GM19468 (cell line): Measurements from ENCODE around the gene PGLYRP4.

Experiments used
- ATAC-seq: cut with Tn5 transposase; IDR thresholded peaks from one replicate; pipeline ENCODE4 v1.9.1; 2021; ENCODE audit warnings: mild to moderate bottlenecking, moderate library complexity, moderate number of reproducible peaks; ENCODE audit not compliant: unreplicated experiment; ENCODE audit errors: extremely low read depth

PGLYRP4 gene

GRCh38 chr1:153379591-153379990 is 30.9 kb upstream of the PGLYRP4 start:
- no peak for ATAC-seq

DNA sequence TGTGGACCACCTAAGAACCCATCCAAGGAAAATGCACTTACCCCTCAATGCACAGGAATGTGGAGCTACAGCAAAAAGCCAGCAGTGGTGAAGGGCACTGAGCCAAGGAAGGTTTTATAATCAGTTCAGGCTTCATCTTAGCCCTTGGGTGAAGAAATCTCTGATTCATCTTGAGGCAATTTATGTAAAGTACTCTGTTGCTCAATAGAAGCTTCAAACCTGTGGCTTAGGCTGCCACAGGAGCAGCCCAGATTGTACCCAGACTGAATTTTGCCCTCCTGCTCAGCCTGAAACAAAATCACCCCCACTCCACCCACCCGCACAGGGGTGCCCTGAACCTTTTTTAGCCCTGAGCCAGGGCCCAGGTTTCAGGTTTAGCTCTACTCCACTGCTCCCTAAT is 26.9 kb upstream of the PGLYRP4 start, which contains the start of gene S100A12:
S100A12 (minus strand) TSS at position 111 of the 400 bp plus-strand sequence. CDS start 1,029 bp downstream, outside the sequence.
- ATAC-seq = no peak

- ATAC-seq = no peak
Measured at GRCh38 chr1:153374071-153374470, 25.4 kb upstream of the PGLYRP4 start.

DNA sequence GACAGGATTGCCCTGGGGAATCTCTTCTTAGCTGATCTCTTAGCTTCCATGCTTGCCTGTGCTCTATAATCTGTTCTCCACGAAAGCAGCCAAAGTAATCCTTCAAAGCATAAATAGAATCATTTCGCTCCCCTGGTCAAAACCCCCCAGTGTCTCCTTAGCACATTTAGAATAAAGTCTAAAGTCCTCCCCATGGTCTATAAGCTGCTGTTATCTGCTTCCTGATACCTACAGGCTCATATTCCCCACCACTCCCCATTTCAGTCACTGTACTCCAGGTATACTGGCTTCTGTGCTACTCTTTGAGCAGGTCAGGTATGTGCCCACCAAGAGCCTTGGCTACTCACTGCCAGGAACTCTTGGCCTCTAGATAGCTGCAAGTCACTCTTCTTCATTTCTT is 23.9 kb upstream of the PGLYRP4 start:
- ATAC-seq = no peak

DNA sequence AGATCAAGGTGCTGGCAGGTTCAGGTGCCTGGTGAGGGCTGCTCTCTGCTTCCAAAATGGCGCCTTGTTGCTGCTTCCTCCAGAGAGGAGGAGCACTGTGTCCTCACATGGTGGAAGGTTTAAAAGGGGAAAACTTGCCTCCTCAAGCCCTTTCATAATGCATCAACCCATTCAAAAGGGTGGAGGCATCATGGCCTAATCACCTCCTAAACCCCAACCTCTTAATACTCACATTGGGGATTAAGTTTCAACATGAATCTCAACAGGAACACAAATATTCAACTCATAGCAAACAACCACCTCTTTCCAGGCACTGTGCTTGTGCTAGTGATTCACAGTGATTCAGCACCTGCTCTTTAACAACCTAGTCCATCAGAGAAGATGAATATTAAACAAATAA is 22.6 kb upstream of the PGLYRP4 start:
- ATAC-seq = no peak

GRCh38 chr1:153370146-153370545 is 21.5 kb upstream of the PGLYRP4 start:
- no peak for ATAC-seq

DNA sequence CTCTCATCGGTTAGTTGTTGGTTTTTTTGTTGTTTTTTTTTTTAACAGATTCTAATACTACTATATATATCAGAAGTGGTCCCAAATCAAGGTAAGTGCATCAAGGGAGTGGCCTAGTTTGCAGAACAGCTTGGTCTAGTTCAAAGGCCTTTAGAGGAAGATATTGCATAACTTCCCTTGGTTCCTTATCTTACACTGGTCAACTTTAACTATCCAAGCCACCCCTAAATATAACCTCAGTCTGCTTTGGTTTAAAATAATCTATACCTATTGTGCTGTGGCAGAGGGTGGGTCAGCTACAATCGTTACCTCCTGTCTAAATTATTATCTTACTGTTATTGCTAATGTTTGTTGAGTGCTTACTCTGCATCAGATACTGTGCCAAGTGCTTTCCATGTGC is 19.9 kb upstream of the PGLYRP4 start:
- no peak for ATAC-seq

DNA sequence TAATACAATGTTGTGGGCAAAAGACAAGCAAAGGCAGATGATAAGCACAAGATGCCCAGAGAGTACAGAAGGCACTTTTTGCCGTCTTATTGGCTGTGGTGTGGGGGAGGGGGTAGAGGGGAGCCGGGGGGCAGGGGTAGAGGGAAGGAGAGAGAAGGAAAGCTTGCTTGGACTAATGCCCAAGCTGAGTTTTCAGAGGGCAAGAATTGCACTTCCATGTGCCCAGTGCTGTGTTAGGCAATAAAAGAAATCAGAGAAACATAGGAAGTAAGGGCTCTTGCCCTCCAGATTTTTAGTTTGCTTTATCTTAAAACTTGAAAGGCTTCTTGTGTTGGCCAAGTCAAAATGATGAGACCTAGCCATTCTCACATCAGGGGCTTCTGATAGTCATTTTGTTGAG is 18.4 kb upstream of the PGLYRP4 start:
- ATAC-seq = no peak

DNA sequence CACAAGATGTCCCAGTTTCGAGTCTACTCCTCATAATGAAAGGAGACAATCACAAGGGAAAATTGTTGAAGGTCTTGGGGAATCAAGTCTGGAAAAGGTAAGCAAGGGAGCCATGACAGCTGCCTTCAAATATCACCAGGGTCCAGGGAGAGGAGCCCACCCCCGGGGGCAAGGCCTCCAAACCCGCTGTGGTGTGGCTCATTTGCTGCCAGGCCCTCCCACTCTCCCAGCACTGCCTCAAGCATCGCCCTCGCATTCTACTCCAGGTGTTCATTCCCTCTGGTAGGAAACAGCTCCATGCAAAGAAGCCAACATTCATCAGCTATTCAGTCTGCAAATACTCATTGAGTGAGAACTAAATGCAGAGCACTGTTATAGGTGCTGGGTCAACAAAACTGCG is 17.6 kb upstream of the PGLYRP4 start:
- ATAC-seq = no peak

DNA sequence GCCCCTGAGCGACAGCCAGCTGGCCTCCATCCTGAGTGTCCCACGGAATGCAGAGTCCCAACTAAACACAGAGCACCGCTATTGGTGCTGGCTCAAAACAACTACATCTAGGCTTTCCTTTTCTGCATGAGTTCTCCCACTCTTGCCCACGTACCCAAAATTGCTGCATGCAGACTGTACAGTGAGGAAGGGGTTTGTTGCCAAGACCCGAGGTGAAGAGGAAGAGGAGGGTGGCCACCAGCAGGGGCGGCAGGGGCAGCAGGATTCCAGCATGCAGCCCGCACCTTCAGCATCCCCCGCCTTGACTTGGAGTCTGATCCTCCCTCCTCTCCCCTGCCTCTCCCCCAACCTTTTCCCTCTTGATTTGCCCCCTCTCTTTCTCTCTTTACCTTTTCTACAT is 17.1 kb upstream of the PGLYRP4 start:
- no peak for ATAC-seq

GRCh38 chr1:153364766-153365666 is 16.4 kb upstream of the PGLYRP4 start:
- no peak for ATAC-seq

GRCh38 chr1:153364156-153364555 is 15.5 kb upstream of the PGLYRP4 start:
- no peak for ATAC-seq

- no peak for ATAC-seq
Measured at GRCh38 chr1:153363641-153364040, 15.0 kb upstream of the PGLYRP4 start.

DNA sequence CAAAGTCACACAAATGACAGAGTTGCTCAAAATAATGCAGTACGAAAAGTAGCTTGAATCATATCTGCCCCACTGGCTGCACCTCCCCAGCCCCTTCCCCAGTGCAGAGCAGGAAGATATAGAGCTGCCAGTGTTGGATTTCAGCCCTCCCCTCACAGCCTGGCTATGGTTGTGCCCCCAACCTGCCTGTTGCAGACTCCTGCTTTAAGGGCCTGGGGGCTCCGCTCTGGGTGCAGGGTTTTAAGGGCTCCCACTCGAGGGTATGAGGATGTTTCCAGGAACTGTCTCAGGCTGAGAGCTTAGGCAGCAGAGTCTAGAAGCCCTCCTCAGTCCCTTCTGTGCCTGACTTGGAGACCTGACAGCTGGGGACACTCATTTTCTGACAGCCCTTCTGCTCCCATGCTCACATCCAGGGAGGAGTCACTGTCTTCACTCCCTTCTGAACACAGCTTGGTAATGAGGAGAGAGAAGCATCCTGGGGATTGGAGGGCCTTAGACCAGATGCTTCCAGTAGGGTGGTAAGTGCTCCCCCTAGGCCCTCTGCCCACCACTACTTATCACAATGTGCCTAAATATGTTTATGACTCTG is 13.6 kb upstream of the PGLYRP4 start:
- ATAC-seq = no peak

DNA sequence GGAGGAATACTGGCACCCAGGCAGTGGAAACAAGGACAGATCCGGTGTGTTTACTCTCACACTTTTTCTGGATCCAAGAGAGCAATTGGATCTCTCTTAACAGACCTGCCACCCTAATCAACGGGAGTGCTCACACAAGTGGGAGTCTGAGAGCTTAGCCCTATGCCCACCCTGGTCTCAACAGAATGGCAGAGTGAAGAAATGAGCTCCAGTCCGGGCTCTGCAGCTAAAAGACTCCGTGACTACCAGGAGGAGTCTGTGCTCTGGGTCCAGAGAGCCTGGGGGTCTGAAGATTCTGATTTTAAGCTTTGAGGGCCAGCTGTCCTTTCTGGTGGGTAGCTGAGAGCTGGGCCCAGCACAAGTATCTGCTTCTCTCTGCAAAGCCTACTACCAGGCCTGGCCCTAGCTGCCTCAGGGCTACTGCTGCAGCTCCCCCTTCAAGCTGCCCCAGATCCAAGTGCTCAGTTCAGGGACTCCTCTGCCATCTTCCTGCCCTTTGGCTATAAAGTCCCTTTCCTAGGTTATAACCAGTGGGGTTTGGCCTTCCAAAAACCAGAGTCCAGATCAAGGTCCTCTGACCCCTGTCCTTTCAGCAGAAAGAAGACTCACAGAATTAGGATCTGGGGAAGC is 13.0 kb upstream of the PGLYRP4 start:
- ATAC-seq = no peak

- no peak for ATAC-seq
Measured at GRCh38 chr1:153360592-153361479, 12.2 kb upstream of the PGLYRP4 start.

GRCh38 chr1:153360190-153360589 is 11.5 kb upstream of the PGLYRP4 start:
- ATAC-seq = no peak

- no peak for ATAC-seq
Measured at GRCh38 chr1:153359241-153359640, 10.6 kb upstream of the PGLYRP4 start.

DNA sequence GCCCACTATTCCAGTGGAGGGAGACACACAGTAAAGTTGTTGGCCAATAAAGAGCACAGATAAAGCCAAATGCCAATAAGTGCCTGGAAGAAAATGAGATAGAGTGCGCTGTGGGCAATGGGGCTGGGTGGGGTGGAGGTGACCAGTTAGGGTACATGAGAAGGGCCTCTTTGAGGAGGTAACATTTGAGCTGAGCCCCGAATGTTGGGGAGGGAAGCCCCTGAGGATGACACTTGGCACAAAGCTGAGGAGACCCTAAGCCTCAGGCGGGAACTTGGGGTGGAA is 10.0 kb upstream of the PGLYRP4 start:
- ATAC-seq = no peak

- ATAC-seq = no peak
Measured at GRCh38 chr1:153357853-153358690, 9.4 kb upstream of the PGLYRP4 start, which contains the start of gene S100A9. S100A9 (plus strand) TSS chr1:153357854; CDS start chr1:153358284, 430 bp downstream.
